Stimulated activated CD4-positive, alpha-beta T cell treated with anti-CD3 and anti-CD28 coated beads, Interleukin-4, amount 100 ng/mL, for 24 hours (primary cell): ENCODE measurements around the gene ARF6.

Source experiments
- DNase-seq: peaks from one replicate; pipeline ENCODE4 v3.0.0-alpha.2; 2020

ARF6 gene

DNA sequence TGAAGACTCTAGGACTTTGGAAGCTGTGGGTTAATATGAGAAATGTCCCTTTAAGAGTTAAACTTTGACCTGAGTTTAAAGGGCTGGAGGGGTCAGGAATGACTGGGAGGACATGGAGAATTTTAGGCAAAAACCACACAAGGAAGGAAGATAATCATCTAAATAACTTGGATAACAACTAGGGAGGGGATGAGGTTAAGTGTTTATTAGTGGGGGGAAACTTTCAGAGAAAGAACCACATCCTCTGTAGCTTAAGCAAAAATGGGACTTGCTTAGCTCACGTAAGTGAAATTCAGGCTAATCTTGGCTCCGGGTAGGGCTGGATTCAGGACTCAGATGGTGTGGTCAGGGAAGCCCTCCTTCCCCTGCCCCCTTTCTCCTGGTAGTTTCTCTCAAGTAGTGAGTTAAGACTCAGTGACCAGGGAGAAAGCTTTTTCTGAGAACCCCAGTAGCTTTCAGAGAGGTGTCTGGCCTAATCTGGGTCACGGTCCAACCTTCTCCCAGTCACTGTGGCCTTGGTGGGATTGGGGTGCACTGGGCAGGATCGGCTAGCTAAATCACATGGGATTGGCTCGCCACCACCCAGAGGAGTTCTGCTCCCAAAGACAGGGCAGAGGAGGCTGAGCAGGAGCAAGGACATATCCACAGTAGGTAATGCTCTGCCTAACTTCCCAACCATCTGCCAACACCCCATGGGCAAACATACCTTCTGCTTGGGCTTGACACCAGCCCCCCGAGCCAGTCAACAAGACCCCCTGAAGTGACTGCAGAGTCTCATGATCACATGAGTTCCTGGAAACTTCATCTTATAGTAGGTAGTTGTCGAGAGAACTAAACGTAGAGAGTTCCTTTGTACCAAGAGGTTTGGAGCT, 52.8 kb downstream of the ARF6 start:
- no peak for DNase-seq
